Measurements from ENCODE around the gene MAML1.

DNA sequence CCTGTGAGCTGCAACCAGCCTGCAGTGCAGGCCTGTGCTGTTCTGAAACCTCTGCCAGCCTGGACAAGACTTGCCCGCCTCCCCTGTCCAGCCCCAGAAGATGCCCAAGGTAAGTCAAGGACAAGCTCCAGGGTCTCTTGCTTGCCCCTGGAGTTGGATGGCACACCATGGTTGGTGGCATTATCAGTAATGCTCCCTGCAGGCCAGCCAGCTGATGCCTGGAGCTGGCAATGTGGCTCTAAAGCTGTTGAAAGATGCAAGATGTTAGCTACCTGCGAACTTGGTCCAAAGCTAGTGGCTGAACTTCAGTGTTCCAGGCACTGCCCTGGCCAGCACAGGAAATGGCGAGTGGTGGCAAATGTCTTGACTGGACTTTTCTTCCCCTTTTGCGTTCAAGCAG, 47.2 kb downstream of the MAML1 start:
- TF ChIP-seq, protein P1, sequence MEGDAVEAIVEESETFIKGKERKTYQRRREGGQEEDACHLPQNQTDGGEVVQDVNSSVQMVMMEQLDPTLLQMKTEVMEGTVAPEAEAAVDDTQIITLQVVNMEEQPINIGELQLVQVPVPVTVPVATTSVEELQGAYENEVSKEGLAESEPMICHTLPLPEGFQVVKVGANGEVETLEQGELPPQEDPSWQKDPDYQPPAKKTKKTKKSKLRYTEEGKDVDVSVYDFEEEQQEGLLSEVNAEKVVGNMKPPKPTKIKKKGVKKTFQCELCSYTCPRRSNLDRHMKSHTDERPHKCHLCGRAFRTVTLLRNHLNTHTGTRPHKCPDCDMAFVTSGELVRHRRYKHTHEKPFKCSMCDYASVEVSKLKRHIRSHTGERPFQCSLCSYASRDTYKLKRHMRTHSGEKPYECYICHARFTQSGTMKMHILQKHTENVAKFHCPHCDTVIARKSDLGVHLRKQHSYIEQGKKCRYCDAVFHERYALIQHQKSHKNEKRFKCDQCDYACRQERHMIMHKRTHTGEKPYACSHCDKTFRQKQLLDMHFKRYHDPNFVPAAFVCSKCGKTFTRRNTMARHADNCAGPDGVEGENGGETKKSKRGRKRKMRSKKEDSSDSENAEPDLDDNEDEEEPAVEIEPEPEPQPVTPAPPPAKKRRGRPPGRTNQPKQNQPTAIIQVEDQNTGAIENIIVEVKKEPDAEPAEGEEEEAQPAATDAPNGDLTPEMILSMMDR (IDR thresholded peaks at IDR 0.05), result no peak
- no peak for TF ChIP-seq POLR2A (IDR thresholded peaks at IDR 0.05)
